CD8-positive, alpha-beta memory T cell (primary cell): Measurements from ENCODE around the gene ZCCHC24. TPM values are rescaled to one million over a fixed set of nuclear protein-coding genes. Genes with fewer than 3 reads are reported as not detected.

Source experiments
- CTCF ChIA-PET: fragments of 350-600 bp; sonication (Branson Sonifier 250); formaldehyde crosslinking; loops from one replicate; lab custom pipeline; 2021; ENCODE audit warnings: antibody characterized with exemption; lab: Charles Lee
- POLR2A ChIA-PET: fragments of 350-600 bp; sonication (Branson Sonifier 250); formaldehyde crosslinking; loops from one replicate; lab custom pipeline; 2021; ENCODE audit warnings: antibody characterized with exemption; lab: Charles Lee
- DNase-seq, 5 donors: peaks; one replicate each; pipeline versions ENCODE4 v3.0.0 to v3.0.0-alpha.2; 2020 to 2022; ENCODE audit warnings: mixed read lengths in 1 of 5
- H3K27ac ChIP-seq: one replicate; pipeline ENCODE4 v1.7.0; 2013; ENCODE audit warnings: low read depth, mild to moderate bottlenecking, low read length, moderate library complexity
- H3K27me3 ChIP-seq: 2 replicates; pipeline ENCODE4 v1.7.0; 2013; ENCODE audit warnings: low read length, mild to moderate bottlenecking; ENCODE audit not compliant: insufficient read depth, poor library complexity, severe bottlenecking
- H3K36me3 ChIP-seq: 2 replicates; pipeline ENCODE4 v1.7.0; 2013; ENCODE audit warnings: mild to moderate bottlenecking, low read length, moderate library complexity; ENCODE audit not compliant: insufficient read depth
- H3K4me1 ChIP-seq: 2 replicates; pipeline ENCODE4 v1.7.0; 2013; ENCODE audit warnings: mild to moderate bottlenecking, low read length, moderate library complexity; ENCODE audit not compliant: insufficient read depth
- H3K4me3 ChIP-seq: 2 replicates; pipeline ENCODE4 v1.7.0; 2013; ENCODE audit warnings: mild to moderate bottlenecking, low read length
- H3K9me3 ChIP-seq: 2 replicates; pipeline ENCODE4 v1.7.0; 2013; ENCODE audit warnings: mild to moderate bottlenecking, low read length
- H3K27ac Mint-ChIP-seq, 8 donors: one replicate each; pipeline ENCODE4 v1.8.0; 2020 to 2021; ENCODE audit warnings: mixed read lengths in 8 of 8, mild to moderate bottlenecking in 6 of 8, inconsistent platforms in 3 of 8, moderate library complexity in 3 of 8
- H3K27me3 Mint-ChIP-seq, 2 donors: one replicate each; pipeline ENCODE4 v1.8.0; 2020 to 2021; ENCODE audit warnings: mixed read lengths in 2 of 2, mild to moderate bottlenecking in 1 of 2, moderate library complexity in 1 of 2
- H3K36me3 Mint-ChIP-seq, 3 donors: one replicate each; pipeline ENCODE4 v1.8.0; 2020 to 2021; ENCODE audit warnings: mixed read lengths in 3 of 3, inconsistent platforms in 1 of 3, mild to moderate bottlenecking in 1 of 3
- H3K4me1 Mint-ChIP-seq, 3 donors: one replicate each; pipeline ENCODE4 v1.8.0; 2020 to 2021; ENCODE audit warnings: mixed read lengths in 3 of 3, inconsistent platforms in 1 of 3, mild to moderate bottlenecking in 1 of 3
- H3K4me3 Mint-ChIP-seq, 7 donors: one replicate each; pipeline ENCODE4 v1.8.0; 2020 to 2021; ENCODE audit warnings: mixed read lengths in 7 of 7, mild to moderate bottlenecking in 6 of 7, moderate library complexity in 4 of 7, inconsistent platforms in 2 of 7
- H3K9me3 Mint-ChIP-seq, 5 donors: one replicate each; pipeline ENCODE4 v1.8.0; 2020 to 2022; ENCODE audit warnings: mixed read lengths in 5 of 5, mild to moderate bottlenecking in 3 of 5, moderate library complexity in 2 of 5, inconsistent platforms in 1 of 5
- polyA plus RNA-seq: library from polyadenylated mRNA; unstranded; fragments of 300-500 nt; fragmentation: Illumina TruSeq; gene quantifications from one replicate; pipeline ENCODE4 v1.2.3, GENCODE V29; 2021
- total RNA-seq, 2 experiments: library from RNA; stranded (reverse); gene quantifications; one replicate each; pipeline ENCODE4 v1.2.3, GENCODE V29; 2021

ZCCHC24 gene
- total and polyA plus RNA-seq, 3 experiments from 2014 or later = 0.83 to 1.4 (median 1.00) TPM

DNA sequence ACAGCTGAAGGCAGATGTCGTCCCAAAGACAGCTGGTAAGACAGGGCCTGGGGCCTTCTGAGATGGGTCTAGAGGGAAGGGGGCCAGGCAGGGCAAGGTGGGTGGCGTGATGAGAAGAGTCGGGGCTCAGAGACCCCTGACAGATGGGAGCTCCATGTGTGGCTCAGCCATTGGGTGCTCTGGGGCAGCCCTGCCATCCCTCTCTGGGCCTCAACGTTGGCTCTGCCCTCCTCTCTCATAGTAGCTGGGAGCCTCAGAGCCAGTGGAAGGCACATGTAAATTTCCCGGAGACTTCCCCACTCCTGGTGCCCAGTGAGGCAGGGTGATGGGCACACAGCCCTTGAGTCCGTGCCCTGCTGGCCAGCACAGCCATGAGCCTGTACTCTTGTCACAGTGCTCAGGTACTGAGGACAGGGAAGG, 96.3 kb downstream of the ZCCHC24 start:
- Histone ChIP-seq H3K27ac (peak overlapping the region; percentile 80), H3K4me3 (peak overlapping the region; percentile 56), H3K4me1 (peaks cover 28% of the 10 kb centered on the region), H3K27me3 (no peaks in the 10 kb centered on the region), H3K9me3 (no peaks in the 10 kb centered on the region), H3K36me3 (peaks cover 48% of the 10 kb centered on the region)
- peak overlapping the region in 7 of 8 donors; percentile 78 to 94 (median 92) for H3K27ac Mint-ChIP-seq
- no peaks in the 10 kb centered on the region for H3K9me3 Mint-ChIP-seq
- peaks cover 9 to 57% (median 16%) of the 10 kb centered on the region in 3 donors for H3K36me3 Mint-ChIP-seq
- CTCF ChIA-PET = interaction anchor here (0.7 to 4.1 kb wide), 6 partner anchors 11 to 96 kb away, joined by 3 to 17 read pairs (median 4); no protein-coding TSS in a partner anchor
- no peak for DNase-seq
- POLR2A ChIA-PET = interaction anchor here (1.9 kb wide), 1 partner anchor 26 kb away, joined by 12 read pairs; no protein-coding TSS in a partner anchor
- peaks cover 23 to 48% (median 37%) of the 10 kb centered on the region in 3 donors for H3K4me1 Mint-ChIP-seq
- H3K4me3 Mint-ChIP-seq = peak overlapping the region in 6 of 7 donors; percentile 77 to 91 (median 82)
- H3K27me3 Mint-ChIP-seq = no peaks in the 10 kb centered on the region

DNA sequence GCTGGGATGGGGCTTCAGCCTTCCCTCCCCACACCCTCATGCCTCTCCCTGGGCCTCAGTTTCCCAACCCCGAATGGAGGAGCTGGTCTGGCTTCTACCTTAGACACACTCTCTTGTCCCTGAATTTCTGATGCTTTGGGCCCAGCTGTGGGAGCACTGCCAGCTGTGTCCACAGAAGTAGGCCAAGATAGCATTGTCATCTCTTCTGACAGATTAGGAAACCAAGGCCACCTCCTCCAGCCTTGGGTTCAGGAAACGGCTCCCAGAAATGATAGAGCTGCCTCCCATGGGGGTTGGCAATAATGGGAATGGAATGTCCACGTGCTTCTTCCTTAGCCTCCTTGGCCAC, 96.8 kb downstream of the ZCCHC24 start:
- no peak for DNase-seq
- Histone ChIP-seq H3K9me3 (no peaks in the 10 kb centered on the region), H3K4me3 (peak overlapping the region; percentile 56), H3K36me3 (peaks cover 43% of the 10 kb centered on the region), H3K4me1 (peaks cover 28% of the 10 kb centered on the region), H3K27me3 (no peaks in the 10 kb centered on the region), H3K27ac (peak overlapping the region; percentile 80)
- CTCF ChIA-PET = interaction anchor here (0.7 to 5.1 kb wide), 11 partner anchors 8 to 107 kb away, joined by 3 to 37 read pairs (median 4); no protein-coding TSS in a partner anchor
- peaks cover 23 to 48% (median 33%) of the 10 kb centered on the region in 3 donors for H3K4me1 Mint-ChIP-seq
- H3K27ac Mint-ChIP-seq = peak overlapping the region; percentile 78 to 98 (median 92)
- H3K27me3 Mint-ChIP-seq = no peaks in the 10 kb centered on the region
- POLR2A ChIA-PET = interaction anchor here (0.6 to 1.9 kb wide), 3 partner anchors 11 to 107 kb away, joined by 3 to 12 read pairs (median 3); no protein-coding TSS in a partner anchor
- no peaks in the 10 kb centered on the region for H3K9me3 Mint-ChIP-seq
- peaks cover 4 to 52% (median 11%) of the 10 kb centered on the region in 3 donors for H3K36me3 Mint-ChIP-seq
- H3K4me3 Mint-ChIP-seq = peak overlapping the region; percentile 77 to 91 (median 82)

DNA sequence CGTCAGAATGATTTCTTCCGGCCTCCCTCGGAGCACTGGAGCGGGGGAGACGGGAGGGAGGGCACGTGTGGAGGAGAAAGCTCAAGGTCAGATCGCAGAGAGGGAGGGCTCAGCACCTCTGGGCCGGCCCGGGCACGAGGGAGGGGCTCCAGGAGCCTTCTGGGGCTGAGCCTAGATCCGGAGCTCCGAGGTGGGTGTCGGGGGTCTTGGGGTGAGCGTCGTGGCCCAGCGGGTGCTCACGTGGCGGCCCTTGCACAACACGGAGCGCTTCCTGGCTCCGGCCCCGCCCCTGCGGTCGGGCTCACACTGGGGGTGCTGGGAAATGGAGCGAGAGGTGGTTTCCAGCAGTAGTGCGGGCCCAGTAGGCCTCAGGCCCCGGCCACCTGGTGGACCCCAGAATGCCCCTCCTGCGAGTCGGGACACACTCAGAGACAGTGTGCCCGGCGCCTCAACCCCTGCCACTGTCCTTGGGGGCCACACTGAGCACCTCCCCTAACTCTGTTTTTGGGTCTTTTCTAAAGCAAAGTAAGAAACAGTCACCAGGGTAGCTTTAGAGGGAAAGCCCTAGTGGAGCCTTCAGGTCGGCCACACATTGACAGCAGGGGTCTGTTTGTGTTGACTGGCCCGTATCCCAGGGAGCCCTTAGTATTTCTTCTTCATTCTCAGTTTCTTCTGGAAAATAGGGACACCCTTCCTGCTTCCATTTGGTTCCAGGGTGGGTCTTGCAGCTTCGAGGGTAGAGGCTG, 97.4 kb downstream of the ZCCHC24 start:
- Mint-ChIP-seq H3K27ac (peak overlapping the region; percentile 78 to 98 (median 92)), H3K4me3 (peak overlapping the region; percentile 77 to 91 (median 82)), H3K9me3 (no peaks in the 10 kb centered on the region), H3K4me1 (peaks cover 25 to 48% (median 28%) of the 10 kb centered on the region in 3 donors), H3K36me3 (peaks cover 4 to 46% (median 6%) of the 10 kb centered on the region in 3 donors), H3K27me3 (no peaks in the 10 kb centered on the region)
- peak; percentile 61 to 82 (median 70) for DNase-seq
- Histone ChIP-seq H3K4me3 (peak overlapping the region; percentile 56), H3K27me3 (no peaks in the 10 kb centered on the region), H3K27ac (peak overlapping the region; percentile 80), H3K9me3 (no peaks in the 10 kb centered on the region), H3K4me1 (peaks cover 31% of the 10 kb centered on the region), H3K36me3 (peaks cover 37% of the 10 kb centered on the region)
- ChIA-PET CTCF (interaction anchor here (0.5 to 5.1 kb wide), 14 partner anchors 9 to 108 kb away, joined by 3 to 37 read pairs (median 4); no protein-coding TSS in a partner anchor), POLR2A (interaction anchor here (0.6 to 1.9 kb wide), 4 partner anchors 12 to 106 kb away, joined by 3 to 12 read pairs (median 3); no protein-coding TSS in a partner anchor)

DNA sequence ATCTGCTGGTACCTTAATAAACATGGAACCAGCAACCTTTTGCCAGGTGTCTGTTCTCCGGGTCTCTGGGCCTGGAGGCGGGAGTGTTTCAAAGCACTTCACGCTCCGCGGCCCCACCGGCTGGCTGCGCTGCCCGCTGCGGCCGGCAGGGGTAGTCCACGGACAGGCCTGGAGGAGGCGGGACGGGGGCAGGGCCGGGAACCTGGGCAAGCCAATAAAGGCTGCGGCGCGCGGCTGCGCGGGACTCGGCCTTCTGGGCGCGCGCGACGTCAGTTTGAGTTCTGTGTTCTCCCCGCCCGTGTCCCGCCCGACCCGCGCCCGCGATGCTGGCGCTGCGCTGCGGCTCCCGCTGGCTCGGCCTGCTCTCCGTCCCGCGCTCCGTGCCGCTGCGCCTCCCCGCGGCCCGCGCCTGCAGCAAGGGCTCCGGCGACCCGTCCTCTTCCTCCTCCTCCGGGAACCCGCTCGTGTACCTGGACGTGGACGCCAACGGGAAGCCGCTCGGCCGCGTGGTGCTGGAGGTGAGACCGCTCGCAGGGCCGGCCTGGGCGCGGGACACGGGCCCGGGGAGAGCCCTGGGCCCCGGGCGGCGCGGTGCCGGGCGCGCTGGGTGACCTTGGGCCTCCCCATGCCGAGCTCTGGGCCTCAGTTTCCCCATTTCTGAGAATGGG, 98.1 kb downstream of the ZCCHC24 start, which contains the start of gene PPIF:
Gene PPIF (plus strand): TSS at position 244 of the 668 bp plus-strand sequence. CDS start 80 bp downstream, at position 324.
- CTCF ChIA-PET = interaction anchor here (0.5 to 5.1 kb wide), 13 partner anchors 9 to 107 kb away, joined by 3 to 37 read pairs (median 4); no protein-coding TSS in a partner anchor
- Histone ChIP-seq H3K4me1 (peaks cover 33% of the 10 kb centered on the region), H3K9me3 (no peaks in the 10 kb centered on the region), H3K4me3 (peak within 1 kb of the TSS; percentile 56), H3K36me3 (peaks cover 30% of the 10 kb centered on the region), H3K27ac (peak within 1 kb of the TSS; percentile 80), H3K27me3 (no peaks in the 10 kb centered on the region)
- Mint-ChIP-seq H3K27me3 (no peaks in the 10 kb centered on the region), H3K36me3 (peaks cover 4 to 39% (median 4%) of the 10 kb centered on the region in 3 donors), H3K4me3 (peak within 1 kb of the TSS; percentile 77 to 91 (median 82)), H3K9me3 (no peaks in the 10 kb centered on the region), H3K4me1 (peaks cover 25 to 46% (median 28%) of the 10 kb centered on the region in 3 donors), H3K27ac (peak within 1 kb of the TSS; percentile 78 to 98 (median 92))
- DNase-seq = peak; percentile 88 to 92 (median 89)
- POLR2A ChIA-PET = interaction anchor here (0.6 to 1.9 kb wide), 3 partner anchors 24 to 97 kb away, joined by 3 to 12 read pairs (median 3); no protein-coding TSS in a partner anchor

DNA sequence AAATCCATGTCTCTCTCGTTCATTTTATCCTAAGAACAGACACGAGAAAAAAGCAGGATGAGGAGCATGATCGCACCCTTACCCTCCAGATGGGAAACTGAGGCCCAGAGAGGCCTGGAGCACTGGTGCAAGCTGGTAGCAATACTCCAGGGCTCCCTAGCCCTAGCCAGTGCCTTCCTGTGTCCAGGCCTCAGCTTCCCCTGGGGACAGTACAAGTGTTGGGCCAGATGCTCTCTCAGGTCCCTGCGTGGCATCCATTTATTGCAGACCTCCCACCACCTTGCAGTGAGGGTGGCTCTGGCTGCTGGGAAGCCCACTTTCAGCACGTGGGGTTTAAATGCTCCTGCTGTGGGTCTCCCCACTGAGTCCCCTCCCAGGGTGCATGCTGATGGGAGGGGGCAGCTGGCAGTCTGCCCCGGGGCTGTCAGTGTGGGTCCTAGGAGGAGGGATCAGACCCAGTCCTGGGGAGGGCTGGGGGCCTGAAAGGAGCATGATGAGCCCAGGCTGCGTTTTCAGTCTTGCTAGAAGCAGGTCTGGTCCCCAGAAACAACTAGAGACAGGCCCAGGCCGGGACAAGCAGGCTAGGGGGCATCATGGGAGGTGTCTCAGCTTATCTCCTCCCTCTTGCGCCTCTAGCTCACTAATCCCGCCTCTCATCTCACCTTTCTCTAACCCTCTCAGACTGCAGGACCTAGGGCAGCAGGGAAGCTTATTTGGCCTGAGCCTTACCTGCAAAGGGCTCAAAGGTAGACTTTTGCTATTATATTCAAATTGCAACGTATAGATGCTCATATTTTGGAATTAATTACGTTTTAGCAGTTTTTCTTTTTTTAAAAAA, 98.8 kb downstream of the ZCCHC24 start:
- peak overlapping the region; percentile 56 for H3K4me3 ChIP-seq
- H3K36me3 ChIP-seq = peaks cover 23% of the 10 kb centered on the region
- Mint-ChIP-seq H3K4me3 (peak overlapping the region in 5 of 7 donors; percentile 28 to 82 (median 80)), H3K27me3 (no peaks in the 10 kb centered on the region), H3K27ac (peak overlapping the region in 4 of 8 donors; percentile 26 to 83 (median 43)), H3K9me3 (no peaks in the 10 kb centered on the region), H3K36me3 (peaks cover 3 to 33% (median 4%) of the 10 kb centered on the region in 3 donors), H3K4me1 (peaks cover 25 to 43% (median 28%) of the 10 kb centered on the region in 3 donors)
- DNase-seq = no peak
- H3K9me3 ChIP-seq = no peaks in the 10 kb centered on the region
- H3K4me1 ChIP-seq = peaks cover 33% of the 10 kb centered on the region
- H3K27me3 ChIP-seq = no peaks in the 10 kb centered on the region
- POLR2A ChIA-PET = interaction anchor here (1.0 to 1.2 kb wide), 4 partner anchors 12 to 98 kb away, joined by 3 to 4 read pairs (median 3); no protein-coding TSS in a partner anchor
- CTCF ChIA-PET = interaction anchor here (0.7 to 5.1 kb wide), 8 partner anchors 13 to 141 kb away, joined by 3 to 37 read pairs (median 4); no protein-coding TSS in a partner anchor
- peak overlapping the region; percentile 80 for H3K27ac ChIP-seq

DNA sequence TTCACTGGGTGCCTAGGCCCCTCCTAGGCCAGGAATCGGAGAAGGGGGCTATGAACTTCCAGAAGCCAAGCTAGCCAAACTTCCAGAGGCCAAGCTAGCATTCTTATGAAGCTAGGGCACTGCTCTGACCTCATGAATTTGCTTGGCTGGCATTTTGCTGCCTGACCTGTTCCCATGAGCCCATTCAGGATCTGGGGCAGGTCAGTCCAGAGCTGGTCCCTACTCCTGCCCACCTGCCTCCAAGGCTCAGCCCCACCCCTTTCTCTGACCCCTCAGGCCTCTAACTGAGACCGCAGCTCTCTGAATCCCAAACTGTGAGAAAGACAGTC, 99.4 kb downstream of the ZCCHC24 start:
- Histone ChIP-seq H3K36me3 (peaks cover 20% of the 10 kb centered on the region), H3K4me1 (peaks cover 33% of the 10 kb centered on the region), H3K9me3 (no peaks in the 10 kb centered on the region), H3K4me3 (no peak overlapping the region), H3K27ac (no peak overlapping the region), H3K27me3 (no peaks in the 10 kb centered on the region)
- no peaks in the 10 kb centered on the region for H3K27me3 Mint-ChIP-seq
- peaks cover 25 to 43% (median 28%) of the 10 kb centered on the region in 3 donors for H3K4me1 Mint-ChIP-seq
- H3K27ac Mint-ChIP-seq = peak overlapping the region in 3 of 8 donors; percentile 36 to 83 (median 66)
- DNase-seq = no peak
- ChIA-PET POLR2A (interaction anchor here (1.0 to 1.2 kb wide), 3 partner anchors 12 to 28 kb away, joined by 3 to 4 read pairs (median 3); no protein-coding TSS in a partner anchor), CTCF (interaction anchor here (0.8 to 5.1 kb wide), 7 partner anchors 9 to 142 kb away, joined by 3 to 37 read pairs (median 4); no protein-coding TSS in a partner anchor)
- no peaks in the 10 kb centered on the region for H3K9me3 Mint-ChIP-seq
- peak overlapping the region in 6 of 7 donors; percentile 3 to 80 (median 45) for H3K4me3 Mint-ChIP-seq
- H3K36me3 Mint-ChIP-seq = peaks cover 3 to 27% (median 4%) of the 10 kb centered on the region in 3 donors
